SK-N-SH (cell line): ENCODE data around the gene EDIL3. TPM values are rescaled to one million over a fixed set of nuclear protein-coding genes. Genes with fewer than 3 reads are reported as not detected.

Experiments
- CTCF ChIA-PET: fragments of 300-600, 350-600 bp; formaldehyde crosslinking; extraction: SDS; loops from one replicate; lab custom pipeline; 2021; lab: Yijun Ruan, JAX
- POLR2A ChIA-PET: fragments of 350-600 bp; sonication (Branson Sonifier 250); formaldehyde crosslinking; extraction: SDS; loops from one replicate; lab custom pipeline; 2020; ENCODE audit warnings: antibody characterized with exemption, inconsistent platforms; lab: Yijun Ruan, JAX
- DNase-seq: peaks from one replicate; pipeline ENCODE4 v3.0.0; 2012
- H2AFZ ChIP-seq: fragments of 200-600 bp; sonication (generic); 2 replicates; pipeline ENCODE4 v1.8.1; 2016; ENCODE audit warnings: antibody characterized with exemption, mild to moderate bottlenecking, low read depth
- H3F3A ChIP-seq: fragments of 200-600 bp; sonication (generic); replicated peaks from 2 replicates; pipeline ENCODE3; 2016; ENCODE audit warnings: antibody characterized with exemption, mild to moderate bottlenecking; ENCODE audit not compliant: insufficient read depth
- H3K27ac ChIP-seq, 2 experiments: fragments of 200-500 bp in 1 of 2; fragments of 200-600 bp in 1 of 2; sonication (Bioruptor generic) in 1 of 2; sonication (generic), shearing (Covaris generic) in 1 of 2; 2 replicates each; pipeline versions ENCODE4 v1.5.1 to v1.6.1; 2014 to 2016; ENCODE audit warnings: low read depth in 2 of 2, inconsistent platforms in 1 of 2, low read length in 1 of 2, mild to moderate bottlenecking in 1 of 2, mixed read lengths in 1 of 2
- H3K27me3 ChIP-seq: fragments of 200-600 bp; sonication (generic), shearing (Covaris generic); 2 replicates; pipeline ENCODE4 v1.6.1; 2016; ENCODE audit warnings: mixed run types; ENCODE audit not compliant: insufficient read depth
- H3K36me3 ChIP-seq, 2 experiments: fragments of 200-500 bp in 1 of 2; fragments of 200-600 bp in 1 of 2; sonication (Bioruptor generic) in 1 of 2; sonication (generic) in 1 of 2; replicated peaks in 1 of 2; 2 replicates each; pipeline versions ENCODE3 to v1.5.1; 2014 to 2016; ENCODE audit warnings: low read length in 1 of 2, mild to moderate bottlenecking in 1 of 2; ENCODE audit not compliant: insufficient read depth in 2 of 2, control insufficient read depth in 1 of 2
- H3K4me1 ChIP-seq, 2 experiments: fragments of 200-500 bp in 1 of 2; fragments of 200-600 bp in 1 of 2; sonication (Bioruptor generic) in 1 of 2; sonication (generic), shearing (Covaris generic) in 1 of 2; 2 replicates each; pipeline versions ENCODE4 v1.5.1 to v1.6.1; 2014 to 2016; ENCODE audit warnings: low read depth in 1 of 2, low read length in 1 of 2, mixed run types in 1 of 2; ENCODE audit not compliant: insufficient read depth in 2 of 2, control insufficient read depth in 1 of 2
- H3K4me2 ChIP-seq: fragments of 200-600 bp; sonication (generic), shearing (Covaris generic); 2 replicates; pipeline ENCODE4 v1.6.1; 2017; ENCODE audit warnings: mixed run types
- H3K4me3 ChIP-seq, 2 experiments: fragments of 200-500 bp in 1 of 2; fragments of 200-600 bp in 1 of 2; sonication (Bioruptor generic) in 1 of 2; sonication (generic), shearing (Covaris generic) in 1 of 2; 2 replicates each; pipeline versions ENCODE4 v1.5.1 to v1.8.1; 2014 to 2016; ENCODE audit warnings: low read depth in 2 of 2, inconsistent platforms in 1 of 2, low read length in 1 of 2, mild to moderate bottlenecking in 1 of 2, mixed read lengths in 1 of 2, moderate library complexity in 1 of 2
- H3K79me2 ChIP-seq: fragments of 200-600 bp; sonication (generic); 2 replicates; pipeline ENCODE4 v1.8.1; 2017; ENCODE audit warnings: mild to moderate bottlenecking; ENCODE audit not compliant: insufficient read depth
- H3K9ac ChIP-seq: fragments of 200-600 bp; sonication (generic); 2 replicates; pipeline ENCODE4 v1.6.1; 2017; ENCODE audit warnings: mixed run types
- H3K9me2 ChIP-seq: fragments of 200-600 bp; sonication (generic); 2 replicates; pipeline ENCODE4 v1.6.1; 2017; ENCODE audit warnings: mixed run types
- H3K9me3 ChIP-seq: fragments of 200-600 bp; sonication (generic); 2 replicates; pipeline ENCODE4 v1.6.1; 2017; ENCODE audit warnings: mixed run types, mild to moderate bottlenecking, moderate library complexity
- H4K20me1 ChIP-seq: fragments of 200-600 bp; sonication (generic); 2 replicates; pipeline ENCODE4 v1.6.1; 2017; ENCODE audit warnings: mild to moderate bottlenecking, mixed run types; ENCODE audit not compliant: insufficient read depth
- EZH2phosphoT487 ChIP-seq: fragments of 200-600 bp; sonication (generic); IDR thresholded peaks from 2 replicates; pipeline ENCODE4 v1.6.1; 2017; ENCODE audit warnings: low read depth, mixed run types, mild to moderate bottlenecking, antibody characterized with exemption, moderate library complexity, borderline replicate concordance
- FOSL2 ChIP-seq: IDR thresholded peaks from 2 replicates; pipeline ENCODE4 v1.4.0; 2012; ENCODE audit warnings: low read depth, mild to moderate bottlenecking, moderate library complexity, borderline replicate concordance
- FOXJ3 ChIP-seq: sonication (generic); formaldehyde crosslinking; IDR thresholded peaks from 2 replicates; pipeline ENCODE4 v1.5.1; 2020; ENCODE audit warnings: mild to moderate bottlenecking, missing genetic modification reagents
- GABPA ChIP-seq: IDR thresholded peaks from 2 replicates; pipeline ENCODE4 v1.4.0; 2012; ENCODE audit warnings: low read depth, mild to moderate bottlenecking
- GATA2 ChIP-seq: sonication (generic); formaldehyde crosslinking; IDR thresholded peaks from 2 replicates; pipeline ENCODE4 v1.5.0; 2020; ENCODE audit warnings: mild to moderate bottlenecking, missing genetic modification reagents
- NFIC ChIP-seq: IDR thresholded peaks from 2 replicates; pipeline ENCODE4 v1.4.0; 2012; ENCODE audit warnings: borderline replicate concordance
- NRF1 ChIP-seq: IDR thresholded peaks from 2 replicates; pipeline ENCODE4 v1.6.1; 2012; ENCODE audit warnings: low read depth, mild to moderate bottlenecking, low read length
- PBX3 ChIP-seq: IDR thresholded peaks from 2 replicates; pipeline ENCODE4; 2012
- RXRA ChIP-seq: IDR thresholded peaks from 2 replicates; pipeline ENCODE4 v1.4.0; 2012; ENCODE audit warnings: low read depth, mild to moderate bottlenecking, borderline replicate concordance
- SMC3 ChIP-seq: IDR thresholded peaks from 2 replicates; pipeline ENCODE4 v1.6.1; 2012; ENCODE audit warnings: low read depth, low read length, improper control_type of control experiment
- TAF1 ChIP-seq: IDR thresholded peaks from 2 replicates; pipeline ENCODE4 v1.6.1; 2012; ENCODE audit warnings: low read depth, mild to moderate bottlenecking, low read length, moderate library complexity, borderline replicate concordance
- TCF12 ChIP-seq: IDR thresholded peaks from 2 replicates; pipeline ENCODE4 v1.4.0; 2012
- TEAD4 ChIP-seq: IDR thresholded peaks from 2 replicates; pipeline ENCODE4 v1.4.0; 2012; ENCODE audit warnings: mild to moderate bottlenecking, borderline replicate concordance; ENCODE audit not compliant: insufficient read depth
- USF1 ChIP-seq: IDR thresholded peaks from 2 replicates; pipeline ENCODE4 v1.4.0; 2012; ENCODE audit warnings: low read depth, borderline replicate concordance
- USF2 ChIP-seq: fragments of 150-350 bp; IDR thresholded peaks from 2 replicates; pipeline ENCODE4 v1.6.1; 2017; ENCODE audit warnings: antibody characterized with exemption, low read length, low read depth, borderline replicate concordance
- YY1 ChIP-seq: IDR thresholded peaks from 2 replicates; pipeline ENCODE4 v1.4.0; 2012; ENCODE audit warnings: low read depth, mild to moderate bottlenecking
- ZBTB33 ChIP-seq: IDR thresholded peaks from 2 replicates; pipeline ENCODE4 v1.4.0; 2012; ENCODE audit warnings: low read depth, borderline replicate concordance
- WGBS: methylation state at CpG from one replicate; pipeline ENCODE4 v1.1.6; 2017; ENCODE audit warnings: low lambda C conversion rate; 5-methylcytosine and 5-hydroxymethylcytosine counted together
- polyA plus RNA-seq, 3 experiments: library from polyadenylated mRNA; depleted of rRNA; stranded (reverse); fragments of >200 nt; gene quantifications; 2 replicates each; pipeline ENCODE4 v1.2.3, GENCODE V29; 2012

The EDIL3 gene
- polyA plus RNA-seq, 1 of the 3 experiments (the other 2 are of a cell fraction): 51.5 TPM

GRCh38 chr5:84227236-84227635 lies 157.4 kb downstream of the EDIL3 start:
- Histone ChIP-seq H3K27ac (peak overlapping the region in 1 of 2 experiments; percentile 37; a peak in 1 of 4 replicates), H3F3A (peaks cover 7% of the 10 kb centered on the region), H2AFZ (no peak overlapping the region), H3K4me3 (no peak overlapping the region), H4K20me1 (peaks cover 4% of the 10 kb centered on the region; the same call in 1 of the 2 replicates), H3K9me2 (no peaks in the 10 kb centered on the region), H3K4me2 (no peak overlapping the region), H3K36me3 (peaks cover 0 to under 1% of the 10 kb centered on the region in 2 experiments), H3K9me3 (no peaks in the 10 kb centered on the region), H3K4me1 (peaks cover 0 to 8% of the 10 kb centered on the region in 2 experiments; a peak in 2 of 4 replicates), H3K79me2 (no peaks in the 10 kb centered on the region; the same call in 1 of the 2 replicates), H3K27me3 (no peaks in the 10 kb centered on the region), H3K9ac (no peak overlapping the region)
- TF ChIP-seq GABPA (no peak), YY1 (no peak), GATA2 (CRISPR knock-in tag) (no peak), FOSL2 (0 out of 2 replicates have a peak, but pooled peaks have one; percentile 5), TCF12 (peak; percentile 45), PBX3 (peak; percentile 60)
- CTCF ChIA-PET: interaction anchor here (0.6 kb wide), 1 partner anchor 14 kb away, joined by 3 read pairs; no protein-coding TSS in a partner anchor
- POLR2A ChIA-PET: no interaction called here
- DNase-seq: no peak

GRCh38 chr5:84218546-84218945 lies 166.1 kb downstream of the EDIL3 start:
- Histone ChIP-seq H3K27ac (no peak overlapping the region), H3K9me2 (no peaks in the 10 kb centered on the region), H2AFZ (no peak overlapping the region), H3K36me3 (peaks cover 0 to 12% of the 10 kb centered on the region in 2 experiments), H3K9ac (no peak overlapping the region), H3K4me3 (no peak overlapping the region), H3F3A (no peaks in the 10 kb centered on the region), H4K20me1 (no peaks in the 10 kb centered on the region), H3K4me1 (no peaks in the 10 kb centered on the region; a peak in 3 of 4 replicates), H3K27me3 (no peaks in the 10 kb centered on the region), H3K9me3 (no peaks in the 10 kb centered on the region), H3K79me2 (peaks cover 3% of the 10 kb centered on the region), H3K4me2 (no peak overlapping the region)
- TF ChIP-seq USF2: no peak
- no peak for TF ChIP-seq RXRA
- no peak for TF ChIP-seq TEAD4
- TF ChIP-seq NFIC: no peak
- no peak for TF ChIP-seq FOSL2
- no peak for TF ChIP-seq YY1
- TF ChIP-seq USF1: no peak
- TF ChIP-seq TAF1: no peak
- no peak for TF ChIP-seq NRF1
- TF ChIP-seq ZBTB33: no peak
- TF ChIP-seq FOXJ3: no peak
- TF ChIP-seq EZH2phosphoT487: no peak
- TF ChIP-seq SMC3: no peak
- ChIA-PET POLR2A (no interaction called here), CTCF (no interaction called here)
- DNase-seq: no peak
- 61% methylated on average over 4 of the region's 5 CpGs for WGBS
